HG03460 (cell line): ENCODE results near the gene C12orf50.
"Not testable (repeated sequence)": the region's sequence is repeated elsewhere in the genome, so short reads cannot be mapped to it uniquely, and the experiment has no call there.

Source experiments
- ATAC-seq: cut with Tn5 transposase; IDR thresholded peaks from one replicate; pipeline ENCODE4 v1.9.1; 2021; ENCODE audit not compliant: unreplicated experiment

The C12orf50 gene

GRCh38 chr12:87991483-87991882 is 37.7 kb downstream of the C12orf50 start:
- ATAC-seq, result no peak

- ATAC-seq, result no peak
Observed at GRCh38 chr12:87988534-87988933, 40.7 kb downstream of the C12orf50 start.

- no peak for ATAC-seq
Observed at GRCh38 chr12:87985069-87985675, 44.0 kb downstream of the C12orf50 start.

- ATAC-seq, result no peak
Observed at GRCh38 chr12:87982208-87982607, 47.0 kb downstream of the C12orf50 start.

- ATAC-seq, result no peak
Observed at GRCh38 chr12:87981495-87981894, 47.7 kb downstream of the C12orf50 start.

- ATAC-seq, result no peak
Observed at GRCh38 chr12:87975879-87976278, 53.3 kb downstream of the C12orf50 start.

GRCh38 chr12:87967871-87968270 is 61.3 kb downstream of the C12orf50 start:
- ATAC-seq, result no peak

- no peak for ATAC-seq
Observed at GRCh38 chr12:87960566-87960965, 68.6 kb downstream of the C12orf50 start.

- not testable (repeated sequence) for ATAC-seq
Observed at GRCh38 chr12:87954028-87954427, 75.2 kb downstream of the C12orf50 start.

GRCh38 chr12:87953256-87953860 is 75.8 kb downstream of the C12orf50 start:
- ATAC-seq, result no peak

GRCh38 chr12:87952850-87953249 is 76.4 kb downstream of the C12orf50 start:
- ATAC-seq, result no peak

GRCh38 chr12:87952223-87952622 is 77.0 kb downstream of the C12orf50 start:
- no peak for ATAC-seq

- ATAC-seq, result no peak
Observed at GRCh38 chr12:87943762-87944161, 85.4 kb downstream of the C12orf50 start.

GRCh38 chr12:87943023-87943422 is 86.2 kb downstream of the C12orf50 start:
- ATAC-seq, result no peak

- ATAC-seq, result no peak
Observed at GRCh38 chr12:87939182-87939581, 90.0 kb downstream of the C12orf50 start.

- no peak for ATAC-seq
Observed at GRCh38 chr12:87935216-87935615, 94.0 kb downstream of the C12orf50 start.

- no peak for ATAC-seq
Observed at GRCh38 chr12:87933991-87934390, 95.2 kb downstream of the C12orf50 start.

GRCh38 chr12:87931812-87932211 is 97.4 kb downstream of the C12orf50 start:
- ATAC-seq, result no peak

- no peak for ATAC-seq
Observed at GRCh38 chr12:87930627-87931026, 98.6 kb downstream of the C12orf50 start.
